Stimulated activated CD4-positive, alpha-beta T cell treated with anti-CD3 and anti-CD28 coated beads, Interleukin-4, amount 100 ng/mL, for 24 hours (primary cell): ENCODE data around the gene SAFB.
"Not testable (repeated sequence)": the region's sequence is repeated elsewhere in the genome, so short reads cannot be mapped to it uniquely, and the experiment has no call there.

ENCODE experiments used
- DNase-seq: peaks from one replicate; pipeline ENCODE4 v3.0.0-alpha.2; 2020

Gene SAFB

GRCh38 chr19:5700455-5701092, 77.7 kb downstream of the SAFB start:
- no peak for DNase-seq

- not testable (repeated sequence) for DNase-seq
Measured at GRCh38 chr19:5702053-5702410, 79.1 kb downstream of the SAFB start.

GRCh38 chr19:5703819-5704818, 81.2 kb downstream of the SAFB start:
- DNase-seq = no peak

- DNase-seq = no peak
Measured at GRCh38 chr19:5705552-5705951, 82.7 kb downstream of the SAFB start.

- no peak for DNase-seq
Measured at GRCh38 chr19:5706876-5707573, 84.1 kb downstream of the SAFB start.

- DNase-seq = no peak
Measured at GRCh38 chr19:5707576-5708575, 85.0 kb downstream of the SAFB start.

- DNase-seq = no peak
Measured at GRCh38 chr19:5711025-5711424, 88.1 kb downstream of the SAFB start.

- DNase-seq = no peak
Measured at GRCh38 chr19:5711713-5712161, 88.9 kb downstream of the SAFB start.

- DNase-seq = no peak
Measured at GRCh38 chr19:5713228-5713627, 90.3 kb downstream of the SAFB start.

GRCh38 chr19:5714816-5715215, 91.9 kb downstream of the SAFB start:
- no peak for DNase-seq

- DNase-seq = no peak
Measured at GRCh38 chr19:5717215-5717935, 94.5 kb downstream of the SAFB start.
